Measurements from ENCODE around the gene NAV1.

NAV1 gene

GRCh38 chr1:201528631-201529252 lies 10.2 kb upstream of the NAV1 start:
- peaks cover 25% of the 10 kb centered on the region for H3K4me1 ChIP-seq (ENCODE audit: control insufficient read depth, insufficient read depth, low read length, poor library complexity, severe bottlenecking)
- no peak overlapping the region for H3K27ac ChIP-seq (ENCODE audit: low read depth, low read length, severe bottlenecking)

DNA sequence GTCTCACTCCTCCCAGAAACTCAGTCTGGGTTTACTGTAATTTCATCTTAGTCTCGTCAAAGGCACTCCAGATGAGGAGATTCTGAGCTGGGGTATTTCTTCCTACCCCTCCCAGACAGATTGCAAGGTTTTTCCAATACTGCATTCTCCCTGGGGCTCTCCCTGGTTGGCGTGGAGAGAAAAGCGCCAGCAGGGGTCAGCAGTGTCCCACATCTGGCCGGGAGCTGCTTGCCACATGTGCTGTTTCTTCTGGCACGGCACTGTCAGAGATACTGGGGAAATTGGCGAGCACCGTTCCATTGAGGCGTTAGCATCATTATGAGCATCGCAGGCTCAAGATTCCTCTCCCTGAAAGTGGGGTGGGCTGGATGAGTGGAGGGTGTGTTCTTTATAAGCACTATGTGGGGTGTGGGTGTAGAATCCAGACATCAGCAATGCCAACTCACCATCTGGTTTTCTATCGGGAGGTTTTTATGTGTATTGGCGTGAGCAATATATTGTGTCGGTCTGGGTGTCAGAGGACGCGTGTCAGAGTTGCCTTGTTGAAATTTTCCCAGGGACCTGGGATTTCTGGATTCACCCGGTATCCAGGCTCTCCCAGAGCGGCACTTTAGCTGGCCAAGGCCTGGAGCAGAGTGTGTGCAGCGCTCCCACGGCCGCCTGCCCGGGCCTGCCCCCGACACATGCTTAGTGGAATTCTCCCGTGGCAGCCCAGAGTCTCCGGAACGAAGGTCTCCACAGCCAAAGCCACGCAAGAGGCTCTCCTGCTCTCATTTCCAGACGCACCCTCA lies 8.0 kb upstream of the NAV1 start:
- H3K4me1 ChIP-seq (ENCODE audit: control insufficient read depth, insufficient read depth, low read length, poor library complexity, severe bottlenecking) = peaks cover 44% of the 10 kb centered on the region
- no peaks in the 10 kb centered on the region for H3K36me3 ChIP-seq (ENCODE audit: control insufficient read depth, insufficient read depth, low read length)
- 68 to 72% methylated on average over 23 to 25 of the region's 26 CpGs for WGBS, 2 experiments (ENCODE audit: insufficient coverage in 2 of 2)
- peak overlapping the region; percentile 11 for H3K27ac ChIP-seq (ENCODE audit: low read depth, low read length, severe bottlenecking)
- H3K9me3 ChIP-seq (ENCODE audit: control insufficient read depth, low read length) = no peaks in the 10 kb centered on the region
- H3K4me3 ChIP-seq (ENCODE audit: extremely low read depth, insufficient read depth, low read length, poor library complexity, severe bottlenecking) = no peak overlapping the region

More at GRCh38 chr1:201528631-201529252, 10.2 kb upstream of the NAV1 start:
- H3K9me3 ChIP-seq (ENCODE audit: control insufficient read depth, low read length) = no peaks in the 10 kb centered on the region
- 87 to 94% methylated on average over 2 of the region's 3 CpGs for WGBS, 2 experiments (ENCODE audit: insufficient coverage in 2 of 2)
- no peaks in the 10 kb centered on the region for H3K36me3 ChIP-seq (ENCODE audit: control insufficient read depth, insufficient read depth, low read length)
- H3K4me3 ChIP-seq (ENCODE audit: extremely low read depth, insufficient read depth, low read length, poor library complexity, severe bottlenecking) = no peak overlapping the region

DNA sequence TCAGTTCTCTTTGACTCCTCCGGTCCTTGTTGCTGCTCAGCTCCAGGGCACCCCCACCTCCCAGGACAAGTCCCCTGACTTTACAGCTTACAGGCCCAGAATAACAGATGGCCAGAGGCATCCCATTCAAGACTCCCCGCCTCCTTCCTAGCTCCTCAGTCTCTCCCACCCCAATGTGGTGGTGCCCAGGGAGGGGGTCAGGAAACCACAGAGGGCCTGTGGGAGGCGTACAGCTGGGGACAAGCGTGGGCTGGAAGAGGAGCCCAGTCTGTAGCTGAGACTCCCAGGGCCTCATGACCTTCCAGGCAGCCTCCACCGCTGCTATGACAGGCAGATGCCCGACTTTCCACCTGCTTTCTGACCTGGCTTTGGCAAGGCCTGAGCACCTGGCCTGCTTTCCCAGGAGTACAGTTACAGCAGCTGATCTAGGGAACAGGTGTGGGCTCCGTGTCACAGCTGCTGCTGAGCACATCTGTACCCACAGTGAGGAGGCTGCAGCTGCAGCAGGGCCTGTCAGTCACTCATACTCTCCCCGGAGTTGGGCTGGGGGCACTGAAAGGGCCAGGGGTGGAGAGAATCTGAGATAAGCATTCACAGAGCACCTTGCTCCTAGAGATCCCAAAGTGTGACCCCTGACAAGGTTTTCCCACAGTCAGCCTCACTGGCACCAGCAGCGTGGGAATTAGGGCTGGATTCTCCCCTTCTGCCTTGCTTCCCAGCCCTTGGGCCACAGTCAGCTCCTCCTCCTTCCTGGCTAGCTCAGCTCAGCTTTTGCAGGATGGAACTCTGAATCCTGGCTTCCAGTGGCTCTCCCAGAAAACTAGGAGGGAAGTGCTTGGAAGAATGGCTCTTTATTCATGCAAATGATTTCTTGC lies 7.1 kb upstream of the NAV1 start:
- Histone ChIP-seq H3K36me3 (ENCODE audit: control insufficient read depth, insufficient read depth, low read length) (no peaks in the 10 kb centered on the region), H3K27ac (ENCODE audit: low read depth, low read length, severe bottlenecking) (peak overlapping the region; percentile 11), H3K9me3 (ENCODE audit: control insufficient read depth, low read length) (no peaks in the 10 kb centered on the region), H3K4me1 (ENCODE audit: control insufficient read depth, insufficient read depth, low read length, poor library complexity, severe bottlenecking) (peaks cover 53% of the 10 kb centered on the region), H3K4me3 (ENCODE audit: extremely low read depth, insufficient read depth, low read length, poor library complexity, severe bottlenecking) (no peak overlapping the region)
- WGBS, 2 experiments (ENCODE audit: insufficient coverage in 2 of 2) = 76 to 78% methylated on average over 6 to 9 of the region's 9 CpGs

DNA sequence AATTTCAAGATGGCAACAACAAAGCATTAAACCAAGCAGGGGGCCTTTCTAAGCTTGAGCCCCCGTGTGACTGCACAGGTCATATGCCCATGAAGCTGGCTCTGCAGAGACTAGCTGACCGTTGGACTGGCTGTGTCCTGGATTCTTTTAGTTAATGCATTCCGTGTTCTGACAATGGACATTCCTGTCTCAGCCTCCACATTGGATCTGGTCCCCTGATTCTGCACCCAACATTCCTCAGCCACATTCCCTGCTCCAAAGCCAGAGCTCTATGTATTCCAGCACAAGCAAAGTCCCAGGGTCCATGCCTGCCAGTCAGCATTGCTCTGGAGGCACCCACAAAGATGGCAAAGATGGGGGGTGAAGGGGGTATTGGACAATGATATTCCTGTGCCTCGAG lies 5.1 kb upstream of the NAV1 start:
- Histone ChIP-seq H3K36me3 (ENCODE audit: control insufficient read depth, insufficient read depth, low read length) (no peaks in the 10 kb centered on the region), H3K27ac (ENCODE audit: low read depth, low read length, severe bottlenecking) (peak overlapping the region; percentile 25), H3K4me1 (ENCODE audit: control insufficient read depth, insufficient read depth, low read length, poor library complexity, severe bottlenecking) (peaks cover 66% of the 10 kb centered on the region), H3K4me3 (ENCODE audit: extremely low read depth, insufficient read depth, low read length, poor library complexity, severe bottlenecking) (no peak overlapping the region), H3K9me3 (ENCODE audit: control insufficient read depth, low read length) (no peaks in the 10 kb centered on the region)
- 78 to 79% methylated on average over 4 of the region's 4 CpGs for WGBS, 2 experiments (ENCODE audit: insufficient coverage in 2 of 2)

- H3K27ac ChIP-seq (ENCODE audit: low read depth, low read length, severe bottlenecking) = peak overlapping the region; percentile 13
- WGBS, 2 experiments (ENCODE audit: insufficient coverage in 2 of 2) = 25 to 43% methylated on average over 4 of the region's 6 CpGs
- H3K4me3 ChIP-seq (ENCODE audit: extremely low read depth, insufficient read depth, low read length, poor library complexity, severe bottlenecking) = no peak overlapping the region
- H3K4me1 ChIP-seq (ENCODE audit: control insufficient read depth, insufficient read depth, low read length, poor library complexity, severe bottlenecking) = peaks cover 66% of the 10 kb centered on the region
- no peaks in the 10 kb centered on the region for H3K36me3 ChIP-seq (ENCODE audit: control insufficient read depth, insufficient read depth, low read length)
- no peaks in the 10 kb centered on the region for H3K9me3 ChIP-seq (ENCODE audit: control insufficient read depth, low read length)
Measured at GRCh38 chr1:201535046-201535918, 3.6 kb upstream of the NAV1 start.

DNA sequence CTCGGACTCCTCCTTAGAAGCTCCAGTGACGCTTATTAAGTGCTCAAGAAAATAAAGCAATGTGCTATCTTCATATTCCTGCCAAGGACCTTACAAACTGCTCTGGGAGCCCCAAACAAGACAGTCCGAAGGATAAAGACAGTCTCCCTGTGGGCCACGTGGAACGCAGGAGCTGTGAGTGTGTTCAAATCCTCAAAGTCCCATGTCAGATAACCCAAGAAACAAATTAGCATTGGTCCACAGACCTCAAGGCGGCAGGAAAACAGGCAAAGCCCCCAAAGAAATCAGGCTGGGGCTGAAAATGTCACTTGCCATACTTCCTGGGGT lies 3.0 kb upstream of the NAV1 start:
- no peaks in the 10 kb centered on the region for H3K36me3 ChIP-seq (ENCODE audit: control insufficient read depth, insufficient read depth, low read length)
- peaks cover 70% of the 10 kb centered on the region for H3K4me1 ChIP-seq (ENCODE audit: control insufficient read depth, insufficient read depth, low read length, poor library complexity, severe bottlenecking)
- no peak overlapping the region for H3K27ac ChIP-seq (ENCODE audit: low read depth, low read length, severe bottlenecking)
- 91 to 94% methylated on average over 6 of the region's 6 CpGs for WGBS, 2 experiments (ENCODE audit: insufficient coverage in 2 of 2)
- H3K9me3 ChIP-seq (ENCODE audit: control insufficient read depth, low read length) = no peaks in the 10 kb centered on the region
- no peak overlapping the region for H3K4me3 ChIP-seq (ENCODE audit: extremely low read depth, insufficient read depth, low read length, poor library complexity, severe bottlenecking)

DNA sequence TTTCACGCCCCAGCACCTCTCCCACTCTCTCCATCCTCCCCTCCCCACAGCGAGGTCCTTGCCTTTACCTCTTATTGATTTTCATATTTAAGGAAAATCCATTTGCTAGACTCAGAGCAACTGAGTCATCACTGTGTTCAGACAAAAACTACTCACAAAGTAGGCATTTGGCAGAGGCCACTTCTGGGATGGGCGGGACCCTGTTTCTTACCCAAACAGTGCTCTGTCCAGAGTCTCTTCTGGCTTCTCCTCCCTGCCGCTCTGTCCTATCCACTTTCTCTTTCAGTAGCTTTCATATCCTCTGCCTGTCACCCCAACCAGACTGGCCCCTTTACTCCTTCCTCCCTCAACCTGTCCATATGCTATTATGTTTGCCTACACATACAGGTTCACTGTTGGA lies 2.4 kb upstream of the NAV1 start:
- WGBS, 2 experiments (ENCODE audit: insufficient coverage in 2 of 2) = 79 to 92% methylated on average over 3 to 4 of the region's 4 CpGs
- H3K27ac ChIP-seq (ENCODE audit: low read depth, low read length, severe bottlenecking) = no peak overlapping the region
- H3K36me3 ChIP-seq (ENCODE audit: control insufficient read depth, insufficient read depth, low read length) = no peaks in the 10 kb centered on the region

GRCh38 chr1:201537028-201537427 lies 1.9 kb upstream of the NAV1 start:
- WGBS, 2 experiments (ENCODE audit: insufficient coverage in 2 of 2) = 87 to 94% methylated on average over 2 of the region's 2 CpGs
- no peaks in the 10 kb centered on the region for H3K9me3 ChIP-seq (ENCODE audit: control insufficient read depth, low read length)
- H3K36me3 ChIP-seq (ENCODE audit: control insufficient read depth, insufficient read depth, low read length) = peaks cover 3% of the 10 kb centered on the region
- H3K4me3 ChIP-seq (ENCODE audit: extremely low read depth, insufficient read depth, low read length, poor library complexity, severe bottlenecking) = no peak overlapping the region
- H3K4me1 ChIP-seq (ENCODE audit: control insufficient read depth, insufficient read depth, low read length, poor library complexity, severe bottlenecking) = peaks cover 71% of the 10 kb centered on the region
- H3K27ac ChIP-seq (ENCODE audit: low read depth, low read length, severe bottlenecking) = no peak overlapping the region

More for the DNA sequence above, 2.4 kb upstream of the NAV1 start:
- no peaks in the 10 kb centered on the region for H3K9me3 ChIP-seq (ENCODE audit: control insufficient read depth, low read length)
- peaks cover 71% of the 10 kb centered on the region for H3K4me1 ChIP-seq (ENCODE audit: control insufficient read depth, insufficient read depth, low read length, poor library complexity, severe bottlenecking)
- H3K4me3 ChIP-seq (ENCODE audit: extremely low read depth, insufficient read depth, low read length, poor library complexity, severe bottlenecking) = no peak overlapping the region

DNA sequence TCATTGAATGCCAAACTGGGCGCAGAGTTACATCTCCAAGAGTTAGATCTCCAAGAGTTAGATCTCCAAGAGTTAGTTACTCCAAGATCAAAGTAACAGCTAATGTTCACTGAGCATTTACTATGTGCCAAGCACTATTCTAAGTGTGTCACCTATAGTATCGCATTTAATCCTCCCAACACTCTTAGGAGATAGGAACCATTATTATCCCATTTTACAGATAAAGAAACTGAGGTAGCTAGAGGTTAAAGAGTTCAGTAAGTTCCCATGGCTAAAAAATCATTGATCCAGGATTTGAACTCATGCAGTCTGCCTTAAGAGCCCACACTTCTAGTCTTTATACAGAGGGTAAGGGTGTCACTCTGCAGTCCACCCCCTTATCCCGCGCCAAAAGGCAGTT lies 1.5 kb upstream of the NAV1 start:
- no peak overlapping the region for H3K27ac ChIP-seq (ENCODE audit: low read depth, low read length, severe bottlenecking)

More for the DNA sequence above, 1.5 kb upstream of the NAV1 start:
- Histone ChIP-seq H3K4me3 (ENCODE audit: extremely low read depth, insufficient read depth, low read length, poor library complexity, severe bottlenecking) (no peak overlapping the region), H3K4me1 (ENCODE audit: control insufficient read depth, insufficient read depth, low read length, poor library complexity, severe bottlenecking) (peaks cover 71% of the 10 kb centered on the region), H3K9me3 (ENCODE audit: control insufficient read depth, low read length) (no peaks in the 10 kb centered on the region), H3K36me3 (ENCODE audit: control insufficient read depth, insufficient read depth, low read length) (peaks cover 3% of the 10 kb centered on the region)
- 100% methylated on average over 3 of the region's 4 CpGs for WGBS, 2 experiments (ENCODE audit: insufficient coverage in 2 of 2)
